NB4 (cell line): ENCODE results near the gene TMEM101.
"Not testable (repeated sequence)": the region's sequence is repeated elsewhere in the genome, so short reads cannot be mapped to it uniquely, and the experiment has no call there.

Experiments used
- DNase-seq: peaks from one replicate; pipeline ENCODE4 v3.0.0; 2010; ENCODE audit warnings: low read depth
- H3K4me3 ChIP-seq: one replicate; pipeline ENCODE4 v1.5.1; 2011; ENCODE audit warnings: mild to moderate bottlenecking, low read depth, low read length, moderate library complexity
- CTCF ChIP-seq: IDR thresholded peaks from one replicate; pipeline ENCODE4 v1.5.1; 2012; ENCODE audit warnings: low read depth, low read length
- MAX ChIP-seq: IDR thresholded peaks from 2 replicates; pipeline ENCODE4 v1.6.1; 2011; ENCODE audit warnings: low read depth, low read length
- MYC ChIP-seq: IDR thresholded peaks from 2 replicates; pipeline ENCODE4 v1.6.1; 2011; ENCODE audit warnings: low read depth, low read length
- POLR2A ChIP-seq: IDR thresholded peaks from 2 replicates; pipeline ENCODE4 v1.6.1; 2011; ENCODE audit warnings: mild to moderate bottlenecking; ENCODE audit not compliant: insufficient read length; ENCODE audit errors: extremely low read depth

TMEM101 gene

GRCh38 chr17:43976963-43977837, 37.6 kb downstream of the TMEM101 start:
- TF ChIP-seq MAX, result no peak
- TF ChIP-seq CTCF, result no peak
- TF ChIP-seq MYC, result no peak
- no peak for TF ChIP-seq POLR2A
- no peak overlapping the region for H3K4me3 ChIP-seq
- no peak for DNase-seq

- DNase-seq, result no peak
- TF ChIP-seq POLR2A, result no peak
- TF ChIP-seq MAX, result no peak
- no peak for TF ChIP-seq CTCF
- TF ChIP-seq MYC, result no peak
These were observed 38.9 kb downstream of the TMEM101 start for GRCh38 chr17:43975898-43976297.

GRCh38 chr17:43974382-43975266, 40.1 kb downstream of the TMEM101 start:
- no peak for TF ChIP-seq MAX
- TF ChIP-seq MYC, result no peak
- no peak for TF ChIP-seq POLR2A
- no peak for TF ChIP-seq CTCF
- no peak for DNase-seq
- no peak overlapping the region for H3K4me3 ChIP-seq

More at GRCh38 chr17:43975898-43976297, 38.9 kb downstream of the TMEM101 start:
- H3K4me3 ChIP-seq, result no peak overlapping the region

- not testable (repeated sequence) for DNase-seq, H3K4me3 ChIP-seq
These were observed 42.1 kb downstream of the TMEM101 start for GRCh38 chr17:43972444-43973212.

GRCh38 chr17:43971436-43971835, 43.3 kb downstream of the TMEM101 start:
- DNase-seq, H3K4me3 ChIP-seq: not testable (repeated sequence)

GRCh38 chr17:43970366-43970765, 44.4 kb downstream of the TMEM101 start:
- TF ChIP-seq CTCF, result no peak
- no peak for TF ChIP-seq POLR2A
- no peak for TF ChIP-seq MYC
- no peak for TF ChIP-seq MAX
- H3K4me3 ChIP-seq, result no peak overlapping the region
- DNase-seq, result no peak
